HG03575 (cell line): ENCODE data around the gene FARSA.

ENCODE experiments used
- ATAC-seq: cut with Tn5 transposase; IDR thresholded peaks from one replicate; pipeline ENCODE4 v1.9.1; 2021; ENCODE audit not compliant: unreplicated experiment, insufficient number of reproducible peaks, low FRiP score; ENCODE audit errors: extremely low read depth

The FARSA gene

GRCh38 chr19:12880551-12881171 lies 52.9 kb downstream of the FARSA start:
- ATAC-seq, result no peak

- ATAC-seq, result no peak
Measured at GRCh38 chr19:12875086-12875485, 58.4 kb downstream of the FARSA start.

- no peak for ATAC-seq
Measured at GRCh38 chr19:12873891-12874745, 59.4 kb downstream of the FARSA start.

GRCh38 chr19:12872941-12873890 lies 60.3 kb downstream of the FARSA start:
- no peak for ATAC-seq
